Chondrocyte (in vitro differentiated cells): ENCODE data around the gene DIS3L2. TPM values are rescaled to one million over a fixed set of nuclear protein-coding genes. Genes with fewer than 3 reads are reported as not detected.
"Not testable (repeated sequence)": the region's sequence is repeated elsewhere in the genome, so short reads cannot be mapped to it uniquely, and the experiment has no call there.

ENCODE experiments used
- DNase-seq: peaks from one replicate; pipeline ENCODE4 v3.0.0; 2021; ENCODE audit warnings: mixed read lengths, low spot score
- H3K27ac Mint-ChIP-seq: one replicate; pipeline ENCODE4 v1.8.0; 2021; ENCODE audit warnings: mild to moderate bottlenecking, moderate library complexity, mixed read lengths; ENCODE audit not compliant: unreplicated experiment
- H3K27me3 Mint-ChIP-seq: 2 replicates; pipeline ENCODE4 v1.8.0; 2021; ENCODE audit warnings: low read depth, mixed read lengths
- H3K36me3 Mint-ChIP-seq: 2 replicates; pipeline ENCODE4 v1.8.0; 2021; ENCODE audit warnings: low read depth, mixed read lengths
- H3K4me1 Mint-ChIP-seq: 2 replicates; pipeline ENCODE4 v1.8.0; 2021; ENCODE audit warnings: low read depth, mild to moderate bottlenecking, mixed read lengths
- H3K4me3 Mint-ChIP-seq: one replicate; pipeline ENCODE4 v1.8.0; 2021; ENCODE audit warnings: mild to moderate bottlenecking, moderate library complexity, mixed read lengths; ENCODE audit not compliant: unreplicated experiment
- H3K9me3 Mint-ChIP-seq: 2 replicates; pipeline ENCODE4 v1.8.0; 2021; ENCODE audit warnings: low read depth, mixed read lengths
- CTCF ChIP-seq: fragments of 200-600 bp; sonication (generic); IDR thresholded peaks from 2 replicates; pipeline ENCODE4 v1.5.0; 2021; ENCODE audit warnings: antibody characterized with exemption, mild to moderate bottlenecking, moderate library complexity
- total RNA-seq: library from RNA; stranded (reverse); gene quantifications from 3 replicates; pipeline ENCODE4 v1.2.1, GENCODE V29; 2021

The DIS3L2 gene
- total RNA-seq, 1 donor from 2014 or later, result 17.5 TPM

DNA sequence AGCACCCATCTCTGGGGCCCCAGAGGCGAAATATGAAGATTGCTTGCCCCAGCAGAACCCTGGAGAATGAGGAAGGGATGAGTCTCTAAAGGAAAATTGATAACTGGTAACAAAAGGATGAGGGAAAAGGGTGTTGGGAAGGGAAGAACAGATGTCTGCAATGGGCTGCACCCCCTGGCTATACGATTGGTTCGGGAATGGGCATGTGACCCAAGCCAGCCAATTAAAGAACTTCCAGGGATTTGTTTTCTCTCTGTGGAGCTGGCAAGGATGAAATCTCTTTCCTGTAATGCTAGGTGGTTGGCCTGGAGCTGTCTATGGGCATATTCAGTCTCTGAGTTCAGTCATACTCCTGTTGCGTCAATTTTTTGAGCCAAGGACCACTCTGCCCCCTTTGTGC, 22.5 kb upstream of the DIS3L2 start:
- TF ChIP-seq CTCF, result no peak
- peaks cover 11% of the 10 kb centered on the region for H3K27me3 Mint-ChIP-seq
- H3K4me3 Mint-ChIP-seq, result no peak overlapping the region
- no peaks in the 10 kb centered on the region for H3K9me3 Mint-ChIP-seq
- no peaks in the 10 kb centered on the region for H3K36me3 Mint-ChIP-seq
- H3K4me1 Mint-ChIP-seq, result no peaks in the 10 kb centered on the region
- no peak for DNase-seq
- no peak overlapping the region for H3K27ac Mint-ChIP-seq

GRCh38 chr2:231940795-231941194, 20.7 kb upstream of the DIS3L2 start:
- H3K36me3 Mint-ChIP-seq, result no peaks in the 10 kb centered on the region
- no peak for DNase-seq
- no peaks in the 10 kb centered on the region for H3K4me1 Mint-ChIP-seq
- H3K9me3 Mint-ChIP-seq, result no peaks in the 10 kb centered on the region
- H3K27ac Mint-ChIP-seq, result no peak overlapping the region
- TF ChIP-seq CTCF, result no peak
- no peak overlapping the region for H3K4me3 Mint-ChIP-seq
- H3K27me3 Mint-ChIP-seq, result peaks cover 15% of the 10 kb centered on the region

DNA sequence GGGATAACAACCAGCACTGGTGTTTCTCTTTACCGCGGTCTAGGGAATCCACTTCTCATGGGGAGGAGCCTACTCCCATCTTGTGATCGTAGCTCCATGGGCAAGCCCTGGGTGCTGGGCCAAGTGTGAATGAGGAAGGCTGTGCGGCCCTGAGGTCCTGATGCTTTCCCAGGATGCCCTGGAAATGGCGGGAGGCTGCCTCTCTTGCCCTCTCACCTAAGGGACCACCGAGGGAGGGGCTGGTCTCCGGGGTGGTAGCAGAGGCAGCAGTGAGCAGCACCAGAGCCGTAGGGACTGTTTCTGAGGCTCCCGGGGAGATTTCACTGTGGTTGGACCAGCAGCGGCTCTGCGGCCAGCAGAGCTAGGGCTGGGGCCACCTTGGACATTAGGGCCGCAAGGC, 19.8 kb upstream of the DIS3L2 start:
- no peaks in the 10 kb centered on the region for H3K4me1 Mint-ChIP-seq
- no peak overlapping the region for H3K4me3 Mint-ChIP-seq
- H3K36me3 Mint-ChIP-seq, result no peaks in the 10 kb centered on the region
- H3K27ac Mint-ChIP-seq, result no peak overlapping the region
- DNase-seq, result no peak
- no peak for TF ChIP-seq CTCF
- H3K27me3 Mint-ChIP-seq, result peaks cover 15% of the 10 kb centered on the region
- H3K9me3 Mint-ChIP-seq, result no peaks in the 10 kb centered on the region

DNA sequence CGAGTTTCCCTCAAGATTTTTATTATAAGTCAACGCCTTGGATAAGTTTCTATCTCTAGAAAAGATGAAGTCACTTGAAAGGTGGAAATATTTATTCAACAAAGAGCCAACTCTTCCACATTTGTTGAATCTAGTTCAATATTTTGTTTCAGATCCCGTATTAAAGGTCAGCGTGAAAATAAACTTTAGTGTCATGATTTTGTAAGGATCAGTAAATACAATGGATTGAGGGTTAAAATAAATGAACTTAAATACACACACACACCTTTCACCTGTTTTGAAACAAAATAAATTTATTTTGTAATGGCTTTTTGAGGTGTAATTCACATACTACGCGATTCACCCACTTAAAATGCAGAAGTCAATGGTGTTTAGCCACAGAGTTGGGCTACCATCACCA, 19.3 kb upstream of the DIS3L2 start:
- no peaks in the 10 kb centered on the region for H3K36me3 Mint-ChIP-seq
- H3K27ac Mint-ChIP-seq, result no peak overlapping the region
- H3K27me3 Mint-ChIP-seq, result peaks cover 15% of the 10 kb centered on the region
- no peaks in the 10 kb centered on the region for H3K9me3 Mint-ChIP-seq
- no peak overlapping the region for H3K4me3 Mint-ChIP-seq
- H3K4me1 Mint-ChIP-seq, result no peaks in the 10 kb centered on the region
- no peak for DNase-seq
- no peak for TF ChIP-seq CTCF

DNA sequence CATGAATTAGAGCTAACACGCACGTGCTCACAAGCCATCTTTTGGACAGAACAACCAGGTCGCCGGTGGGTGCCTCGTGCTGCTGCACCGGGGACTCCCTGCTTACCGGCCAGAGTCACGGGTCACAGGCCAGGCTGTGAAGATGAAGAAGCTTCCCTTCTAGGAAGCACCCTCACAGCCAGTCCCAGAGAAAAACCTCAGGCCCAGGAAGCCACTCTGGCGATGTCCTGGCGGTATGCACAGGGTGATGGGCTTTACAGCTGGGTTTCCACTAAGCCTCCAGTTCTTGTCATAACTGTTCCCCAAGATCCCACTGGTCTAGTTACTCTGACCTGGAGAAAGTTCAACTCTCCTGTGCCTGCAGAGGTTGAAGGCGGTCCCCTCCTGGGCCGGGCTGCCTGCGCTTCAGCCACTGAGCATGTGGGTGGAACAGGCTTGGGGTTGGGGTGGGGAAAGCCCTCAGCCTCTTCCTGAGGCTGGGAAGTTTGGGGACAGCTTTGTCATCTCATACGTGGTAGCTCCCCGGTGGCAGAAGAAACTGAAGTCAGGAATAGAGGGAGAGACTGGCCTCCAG, 15.2 kb upstream of the DIS3L2 start:
- Mint-ChIP-seq H3K27ac (no peak overlapping the region), H3K27me3 (peaks cover 15% of the 10 kb centered on the region), H3K4me1 (no peaks in the 10 kb centered on the region), H3K4me3 (no peak overlapping the region), H3K9me3 (peaks cover 6% of the 10 kb centered on the region), H3K36me3 (no peaks in the 10 kb centered on the region)
- no peak for DNase-seq
- TF ChIP-seq CTCF, result no peak

DNA sequence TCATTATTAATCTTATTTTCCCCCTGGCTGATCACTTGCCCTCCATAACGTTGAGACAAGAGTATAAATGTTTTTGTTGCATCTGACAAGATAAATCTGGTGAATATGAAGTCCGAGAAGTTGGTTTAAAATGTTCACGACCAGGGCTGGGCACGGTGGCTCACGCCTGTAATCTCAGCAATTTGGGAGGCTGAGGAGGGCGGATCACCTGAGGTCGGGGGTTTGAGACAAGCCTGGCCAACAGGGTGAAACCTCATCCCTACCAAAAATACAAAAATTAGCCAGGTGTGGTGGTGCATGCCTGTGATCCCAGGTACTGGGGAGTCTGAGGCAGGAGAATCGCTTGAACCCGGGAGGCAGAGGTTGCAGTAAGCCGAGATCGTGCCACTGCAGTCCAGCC, 14.4 kb upstream of the DIS3L2 start:
- Mint-ChIP-seq H3K9me3 (peaks cover 10% of the 10 kb centered on the region), H3K27me3 (peaks cover 12% of the 10 kb centered on the region)
- H3K27ac Mint-ChIP-seq, H3K4me3 Mint-ChIP-seq, H3K36me3 Mint-ChIP-seq, DNase-seq, H3K4me1 Mint-ChIP-seq: not testable (repeated sequence)
